Measurements from ENCODE around the gene RNF26. TPM values are rescaled to one million over a fixed set of nuclear protein-coding genes. Genes with fewer than 3 reads are reported as not detected.
A peak's percentile ranks its signal among the peaks of the same experiment; 100 is the strongest.

The RNF26 gene
- total RNA-seq, 1 donor from 2014 or later = 16.8 TPM

DNA sequence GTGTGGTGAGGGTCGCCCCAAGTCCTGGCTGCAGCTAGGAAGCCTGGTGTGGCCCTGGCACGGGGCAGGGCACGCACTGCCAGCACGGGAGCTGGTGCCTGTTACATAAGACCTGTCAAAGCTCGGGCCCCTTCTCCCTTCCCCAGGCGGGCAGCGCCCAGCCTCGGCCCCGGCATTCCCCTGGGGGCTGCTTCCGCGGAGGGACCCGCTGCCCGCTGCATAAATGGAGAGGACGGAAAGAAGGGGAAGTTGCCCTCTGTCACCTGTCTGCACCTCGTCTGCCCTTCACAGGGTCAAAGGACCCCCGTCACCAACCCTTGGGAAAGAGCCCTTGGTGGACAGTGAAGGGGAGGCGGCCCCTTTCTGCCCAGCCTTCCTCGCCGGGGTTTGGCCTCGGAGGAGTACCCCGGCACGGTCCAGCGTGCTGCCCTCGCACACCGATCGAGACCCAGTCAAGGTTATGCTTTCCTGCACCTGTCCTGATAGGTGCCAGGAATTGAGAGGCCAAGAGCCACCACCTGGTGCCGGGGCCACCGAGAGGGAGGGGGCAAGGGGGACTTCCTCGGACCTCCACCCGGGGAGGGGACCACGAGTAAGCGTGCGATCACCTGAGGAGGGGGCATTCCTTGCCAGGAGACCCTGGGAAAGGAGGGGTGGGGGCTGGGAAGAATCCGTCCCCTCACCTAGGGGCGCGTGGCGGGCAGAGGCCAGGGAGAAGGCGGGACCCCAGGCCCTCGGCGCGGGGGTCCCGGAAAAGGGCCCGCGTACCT lies 28.9 kb downstream of the RNF26 start:
- intact Hi-C loops (cut with DNase I) = no loop called here
- Histone ChIP-seq H3K27ac (peak overlapping the region in 1 of 2 donors; percentile 4), H3K4me3 (peak overlapping the region; percentile 48 to 65), H3K27me3 (no peaks in the 10 kb centered on the region), H3K36me3 (no peaks in the 10 kb centered on the region), H3K4me1 (peaks cover 16 to 35% of the 10 kb centered on the region in 2 donors), H3K9me3 (no peaks in the 10 kb centered on the region)
- DNase-seq (ENCODE audit: low spot score in 2 of 2) = peak in 1 of 2 donors; percentile 60
- TF ChIP-seq, protein P1, sequence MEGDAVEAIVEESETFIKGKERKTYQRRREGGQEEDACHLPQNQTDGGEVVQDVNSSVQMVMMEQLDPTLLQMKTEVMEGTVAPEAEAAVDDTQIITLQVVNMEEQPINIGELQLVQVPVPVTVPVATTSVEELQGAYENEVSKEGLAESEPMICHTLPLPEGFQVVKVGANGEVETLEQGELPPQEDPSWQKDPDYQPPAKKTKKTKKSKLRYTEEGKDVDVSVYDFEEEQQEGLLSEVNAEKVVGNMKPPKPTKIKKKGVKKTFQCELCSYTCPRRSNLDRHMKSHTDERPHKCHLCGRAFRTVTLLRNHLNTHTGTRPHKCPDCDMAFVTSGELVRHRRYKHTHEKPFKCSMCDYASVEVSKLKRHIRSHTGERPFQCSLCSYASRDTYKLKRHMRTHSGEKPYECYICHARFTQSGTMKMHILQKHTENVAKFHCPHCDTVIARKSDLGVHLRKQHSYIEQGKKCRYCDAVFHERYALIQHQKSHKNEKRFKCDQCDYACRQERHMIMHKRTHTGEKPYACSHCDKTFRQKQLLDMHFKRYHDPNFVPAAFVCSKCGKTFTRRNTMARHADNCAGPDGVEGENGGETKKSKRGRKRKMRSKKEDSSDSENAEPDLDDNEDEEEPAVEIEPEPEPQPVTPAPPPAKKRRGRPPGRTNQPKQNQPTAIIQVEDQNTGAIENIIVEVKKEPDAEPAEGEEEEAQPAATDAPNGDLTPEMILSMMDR (IDR thresholded peaks at IDR 0.05) = no peak

- Histone ChIP-seq H3K27ac (peak overlapping the region in 1 of 2 donors; percentile 4), H3K9me3 (no peaks in the 10 kb centered on the region), H3K4me1 (peaks cover 16 to 35% of the 10 kb centered on the region in 2 donors), H3K27me3 (no peaks in the 10 kb centered on the region), H3K4me3 (peak overlapping the region; percentile 48 to 65), H3K36me3 (no peaks in the 10 kb centered on the region)
- no peak for DNase-seq (ENCODE audit: low spot score in 2 of 2)
- TF ChIP-seq, protein P1 (IDR thresholded peaks at IDR 0.05) = no peak
- intact Hi-C loops (cut with DNase I) = no loop called here
Measured at GRCh38 chr11:119363851-119364590, 29.7 kb downstream of the RNF26 start.

DNA sequence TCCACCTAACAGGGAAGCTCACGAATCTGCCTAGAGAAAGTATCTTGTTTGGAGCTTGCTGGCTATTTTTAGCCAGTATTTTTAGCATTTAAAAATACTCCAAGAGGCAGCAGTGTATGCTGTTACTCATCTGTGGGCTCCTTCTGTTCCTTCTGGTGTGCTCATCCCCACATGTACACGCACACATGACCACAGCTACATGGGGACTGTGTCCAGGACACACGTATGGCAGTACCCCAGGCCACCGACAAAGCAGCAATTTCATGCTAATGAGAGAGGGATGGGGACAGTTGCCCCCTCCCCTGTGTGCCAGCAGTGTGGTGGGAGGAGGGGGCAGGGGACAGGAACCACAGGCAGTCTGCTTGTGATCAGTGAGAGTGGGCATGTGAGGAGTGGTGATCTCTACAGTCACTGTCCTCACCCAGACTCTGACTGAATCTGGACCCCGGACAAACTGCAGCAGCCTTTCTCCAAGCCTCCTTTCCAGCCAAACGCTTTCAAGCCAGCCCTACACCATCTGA lies 30.8 kb downstream of the RNF26 start:
- H3K27me3 ChIP-seq = no peaks in the 10 kb centered on the region
- TF ChIP-seq, protein P1 (IDR thresholded peaks at IDR 0.05) = no peak
- no peak overlapping the region for H3K4me3 ChIP-seq
- H3K36me3 ChIP-seq = no peaks in the 10 kb centered on the region
- peaks cover 16 to 35% of the 10 kb centered on the region in 2 donors for H3K4me1 ChIP-seq
- DNase-seq (ENCODE audit: low spot score in 2 of 2) = no peak
- no peak overlapping the region for H3K27ac ChIP-seq
- intact Hi-C loops (cut with DNase I) = no loop called here
- no peaks in the 10 kb centered on the region for H3K9me3 ChIP-seq

DNA sequence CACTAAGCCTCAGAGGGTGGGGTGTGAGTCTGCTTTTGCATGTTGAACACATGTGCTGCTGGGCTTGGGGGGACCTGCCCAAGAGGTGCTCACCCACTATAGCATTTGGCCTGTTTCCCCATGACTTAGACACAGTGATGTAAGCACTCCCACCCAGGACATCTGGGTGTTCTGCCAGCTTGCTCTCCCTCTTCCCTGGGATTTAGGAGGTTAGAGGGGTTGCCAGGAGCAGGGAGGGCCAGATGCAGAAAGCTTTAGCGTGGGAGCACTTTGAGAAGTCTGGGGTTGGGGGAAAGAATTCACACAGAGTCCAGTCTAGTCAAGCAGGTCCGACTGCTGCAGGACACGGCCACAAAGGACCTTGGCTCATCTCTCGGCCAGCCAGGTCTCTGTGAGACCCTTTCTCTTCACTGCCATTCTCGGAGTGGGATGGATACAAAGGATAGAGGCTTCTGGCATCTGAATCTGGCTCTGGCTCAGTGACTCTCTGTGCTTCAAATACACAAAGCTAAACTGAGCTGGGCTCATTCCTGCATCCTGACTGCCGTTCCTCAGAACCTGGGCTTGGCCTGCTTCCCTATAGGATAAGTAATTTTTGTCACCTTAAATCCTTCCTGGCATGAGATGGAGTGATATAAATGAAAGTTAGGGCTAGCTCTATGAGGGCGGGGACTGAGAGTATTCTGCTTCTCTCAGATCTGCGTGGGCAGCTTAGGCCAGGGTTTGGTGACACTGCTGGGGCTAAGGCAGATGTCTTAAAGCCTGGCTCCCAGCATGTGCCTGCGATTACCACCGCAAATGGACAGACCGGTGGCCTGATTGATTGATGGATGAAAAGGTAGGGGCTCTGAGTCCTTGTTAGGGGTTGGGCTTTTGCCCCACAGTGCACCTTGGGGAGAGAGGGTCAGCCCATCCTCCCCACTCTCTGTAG lies 32.6 kb downstream of the RNF26 start:
- Histone ChIP-seq H3K27me3 (no peaks in the 10 kb centered on the region), H3K4me1 (peaks cover 13 to 26% of the 10 kb centered on the region in 2 donors), H3K9me3 (no peaks in the 10 kb centered on the region), H3K4me3 (no peak overlapping the region), H3K27ac (no peak overlapping the region), H3K36me3 (no peaks in the 10 kb centered on the region)
- DNase-seq (ENCODE audit: low spot score in 2 of 2) = no peak
- intact Hi-C loops (cut with DNase I) = no loop called here
- TF ChIP-seq, protein P1 (IDR thresholded peaks at IDR 0.05) = no peak

- DNase-seq (ENCODE audit: low spot score in 2 of 2) = no peak
- TF ChIP-seq, protein P1 (IDR thresholded peaks at IDR 0.05) = no peak
- Histone ChIP-seq H3K27me3 (no peaks in the 10 kb centered on the region), H3K4me1 (peaks cover 13 to 22% of the 10 kb centered on the region in 2 donors), H3K27ac (no peak overlapping the region), H3K36me3 (no peaks in the 10 kb centered on the region), H3K4me3 (no peak overlapping the region), H3K9me3 (no peaks in the 10 kb centered on the region)
- intact Hi-C loops (cut with DNase I) = no loop called here
Measured at GRCh38 chr11:119367661-119368120, 33.4 kb downstream of the RNF26 start.

All from ascending aorta (tissue), 2 donors.